ENCODE data around the gene LCN6. TPM values are rescaled to one million over a fixed set of nuclear protein-coding genes. Genes with fewer than 3 reads are reported as not detected.
A peak's percentile ranks its signal among the peaks of the same experiment; 100 is the strongest.

Gene LCN6
- total and polyA plus RNA-seq, 2 of the 13 experiments (the other 11 are each of a cell fraction or from before 2014, with no cell fraction given): not detected

DNA sequence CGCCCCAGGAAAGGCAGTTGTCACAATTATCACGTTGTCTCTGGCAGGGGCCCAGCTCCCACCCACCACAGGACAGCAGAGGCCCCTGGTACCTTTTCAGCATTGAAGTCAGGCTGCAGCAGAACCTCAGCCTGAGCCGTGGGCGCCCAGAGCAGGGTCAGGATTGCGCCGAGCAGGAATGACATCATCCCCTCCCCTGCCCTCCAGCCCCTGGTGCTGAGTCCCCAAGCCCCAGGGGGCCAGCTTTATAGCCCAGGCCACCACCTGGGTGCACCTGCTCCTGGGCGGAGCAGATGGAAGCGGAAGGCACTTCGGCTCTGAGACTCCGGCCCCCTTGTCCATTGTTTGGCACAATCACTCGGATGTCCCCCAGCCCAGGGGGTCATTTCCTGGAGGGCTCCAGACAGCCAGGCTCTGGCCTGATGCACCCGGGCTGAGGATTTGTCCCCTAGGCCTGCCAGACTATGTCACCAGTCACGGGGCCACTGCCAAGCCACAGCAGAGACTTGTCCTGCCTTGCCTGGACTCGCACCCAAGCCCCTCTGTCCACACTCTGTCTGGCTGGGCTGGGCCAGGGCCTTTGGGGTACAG is 16.1 kb upstream of the LCN6 start, which contains the start of gene LCN15 (continued):
- TF ChIP-seq, protein P1, sequence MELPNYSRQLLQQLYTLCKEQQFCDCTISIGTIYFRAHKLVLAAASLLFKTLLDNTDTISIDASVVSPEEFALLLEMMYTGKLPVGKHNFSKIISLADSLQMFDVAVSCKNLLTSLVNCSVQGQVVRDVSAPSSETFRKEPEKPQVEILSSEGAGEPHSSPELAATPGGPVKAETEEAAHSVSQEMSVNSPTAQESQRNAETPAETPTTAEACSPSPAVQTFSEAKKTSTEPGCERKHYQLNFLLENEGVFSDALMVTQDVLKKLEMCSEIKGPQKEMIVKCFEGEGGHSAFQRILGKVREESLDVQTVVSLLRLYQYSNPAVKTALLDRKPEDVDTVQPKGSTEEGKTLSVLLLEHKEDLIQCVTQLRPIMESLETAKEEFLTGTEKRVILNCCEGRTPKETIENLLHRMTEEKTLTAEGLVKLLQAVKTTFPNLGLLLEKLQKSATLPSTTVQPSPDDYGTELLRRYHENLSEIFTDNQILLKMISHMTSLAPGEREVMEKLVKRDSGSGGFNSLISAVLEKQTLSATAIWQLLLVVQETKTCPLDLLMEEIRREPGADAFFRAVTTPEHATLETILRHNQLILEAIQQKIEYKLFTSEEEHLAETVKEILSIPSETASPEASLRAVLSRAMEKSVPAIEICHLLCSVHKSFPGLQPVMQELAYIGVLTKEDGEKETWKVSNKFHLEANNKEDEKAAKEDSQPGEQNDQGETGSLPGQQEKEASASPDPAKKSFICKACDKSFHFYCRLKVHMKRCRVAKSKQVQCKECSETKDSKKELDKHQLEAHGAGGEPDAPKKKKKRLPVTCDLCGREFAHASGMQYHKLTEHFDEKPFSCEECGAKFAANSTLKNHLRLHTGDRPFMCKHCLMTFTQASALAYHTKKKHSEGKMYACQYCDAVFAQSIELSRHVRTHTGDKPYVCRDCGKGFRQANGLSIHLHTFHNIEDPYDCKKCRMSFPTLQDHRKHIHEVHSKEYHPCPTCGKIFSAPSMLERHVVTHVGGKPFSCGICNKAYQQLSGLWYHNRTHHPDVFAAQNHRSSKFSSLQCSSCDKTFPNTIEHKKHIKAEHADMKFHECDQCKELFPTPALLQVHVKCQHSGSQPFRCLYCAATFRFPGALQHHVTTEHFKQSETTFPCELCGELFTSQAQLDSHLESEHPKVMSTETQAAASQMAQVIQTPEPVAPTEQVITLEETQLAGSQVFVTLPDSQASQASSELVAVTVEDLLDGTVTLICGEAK (IDR thresholded peaks at IDR 0.05): no peak
- TF ChIP-seq, protein P1 (CRISPR knock-in tag; IDR thresholded peaks at IDR 0.05): no peak
- TF ChIP-seq ZNF24 (IDR thresholded peaks at IDR 0.05): no peak
- TF ChIP-seq SOX13 (IDR thresholded peaks at IDR 0.05): no peak
- 0 out of 4 replicates have a peak, but pooled peaks of 1 of the 2 experiments have one; percentile 8 for TF ChIP-seq SOX13 (CRISPR knock-in tag; conservative IDR thresholded peaks at IDR 0.05 in 1 of 2, IDR thresholded peaks at IDR 0.05 in 1 of 2)
- TF ChIP-seq, protein P2, sequence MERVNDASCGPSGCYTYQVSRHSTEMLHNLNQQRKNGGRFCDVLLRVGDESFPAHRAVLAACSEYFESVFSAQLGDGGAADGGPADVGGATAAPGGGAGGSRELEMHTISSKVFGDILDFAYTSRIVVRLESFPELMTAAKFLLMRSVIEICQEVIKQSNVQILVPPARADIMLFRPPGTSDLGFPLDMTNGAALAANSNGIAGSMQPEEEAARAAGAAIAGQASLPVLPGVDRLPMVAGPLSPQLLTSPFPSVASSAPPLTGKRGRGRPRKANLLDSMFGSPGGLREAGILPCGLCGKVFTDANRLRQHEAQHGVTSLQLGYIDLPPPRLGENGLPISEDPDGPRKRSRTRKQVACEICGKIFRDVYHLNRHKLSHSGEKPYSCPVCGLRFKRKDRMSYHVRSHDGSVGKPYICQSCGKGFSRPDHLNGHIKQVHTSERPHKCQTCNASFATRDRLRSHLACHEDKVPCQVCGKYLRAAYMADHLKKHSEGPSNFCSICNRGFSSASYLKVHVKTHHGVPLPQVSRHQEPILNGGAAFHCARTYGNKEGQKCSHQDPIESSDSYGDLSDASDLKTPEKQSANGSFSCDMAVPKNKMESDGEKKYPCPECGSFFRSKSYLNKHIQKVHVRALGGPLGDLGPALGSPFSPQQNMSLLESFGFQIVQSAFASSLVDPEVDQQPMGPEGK (CRISPR knock-in tag; IDR thresholded peaks at IDR 0.05): peak; percentile 30; the same call in 1 of the 2 replicates
- TF ChIP-seq SRSF4 (IDR thresholded peaks at IDR 0.05; ENCODE audit: low read depth, low read length, poor library complexity, severe bottlenecking): no peak
- TF ChIP-seq ZNF598 (CRISPR knock-in tag; IDR thresholded peaks at IDR 0.05; ENCODE audit: borderline replicate concordance): peak; percentile 79; the same call in 1 of the 2 replicates
- TF ChIP-seq, protein P3, sequence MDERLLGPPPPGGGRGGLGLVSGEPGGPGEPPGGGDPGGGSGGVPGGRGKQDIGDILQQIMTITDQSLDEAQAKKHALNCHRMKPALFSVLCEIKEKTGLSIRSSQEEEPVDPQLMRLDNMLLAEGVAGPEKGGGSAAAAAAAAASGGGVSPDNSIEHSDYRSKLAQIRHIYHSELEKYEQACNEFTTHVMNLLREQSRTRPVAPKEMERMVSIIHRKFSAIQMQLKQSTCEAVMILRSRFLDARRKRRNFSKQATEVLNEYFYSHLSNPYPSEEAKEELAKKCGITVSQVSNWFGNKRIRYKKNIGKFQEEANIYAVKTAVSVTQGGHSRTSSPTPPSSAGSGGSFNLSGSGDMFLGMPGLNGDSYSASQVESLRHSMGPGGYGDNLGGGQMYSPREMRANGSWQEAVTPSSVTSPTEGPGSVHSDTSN (CRISPR knock-in tag; IDR thresholded peaks at IDR 0.05): no peak
- TF ChIP-seq CHCHD3 (CRISPR knock-in tag; IDR thresholded peaks at IDR 0.05): no peak
- no peak for TF ChIP-seq ASH2L (IDR thresholded peaks at IDR 0.05; ENCODE audit: insufficient read length, low read depth, low read length)
- no peak for TF ChIP-seq NFE2 (CRISPR knock-in tag; IDR thresholded peaks at IDR 0.05)
- TF ChIP-seq CENPX (CRISPR knock-in tag; IDR thresholded peaks at IDR 0.05): no peak
- no peak for TF ChIP-seq ZNF10 (CRISPR knock-in tag; IDR thresholded peaks at IDR 0.05; ENCODE audit: borderline replicate concordance, low read depth)
- TF ChIP-seq DPF2 (CRISPR knock-in tag; IDR thresholded peaks at IDR 0.05; ENCODE audit: borderline replicate concordance, low read depth): no peak
- no peak; the same call in 1 of the 2 replicates for TF ChIP-seq AKAP8 (CRISPR knock-in tag; IDR thresholded peaks at IDR 0.05)
- no peak for TF ChIP-seq MYNN (CRISPR knock-in tag; IDR thresholded peaks at IDR 0.05; ENCODE audit: low read depth)
- TF ChIP-seq AHR (CRISPR knock-in tag; IDR thresholded peaks at IDR 0.05): no peak
- TF ChIP-seq ONECUT2 (CRISPR knock-in tag; IDR thresholded peaks at IDR 0.05): no peak
